K562 (cell line): ENCODE results near the gene IPO8. TPM values are rescaled to one million over a fixed set of nuclear protein-coding genes. Genes with fewer than 3 reads are reported as not detected.

ENCODE experiments used
- ATAC-seq: fragments of 200-7000 bp; cut with Tn5 transposase; 3 replicates; pipeline ENCODE4 v1.9.1; 2020; ENCODE audit warnings: moderate library complexity
- BruUV-seq: library from RNA; stranded (reverse); fragments of 400-500 nt; replicated peaks from 2 replicates; lab custom pipeline; 2021; lab: Mats Ljungman, UMichigan
- CTCF ChIA-PET: fragments of 300-600 bp; formaldehyde crosslinking; extraction: SDS; loops from one replicate; lab custom pipeline; 2021; ENCODE audit warnings: low intra/inter-chr PET ratio; lab: Yijun Ruan, JAX
- POLR2A ChIA-PET: fragments of 300-600, 350-650 bp; sonication (Branson Sonifier 250); formaldehyde crosslinking; extraction: SDS; loops from one replicate; lab custom pipeline; 2021; ENCODE audit warnings: antibody characterized with exemption, inconsistent platforms; lab: Yijun Ruan, JAX
- DNase-seq, 4 experiments: peaks; one replicate each; pipeline versions ENCODE4 v3.0.0 to v3.0.0-alpha.2; 2011 to 2018; ENCODE audit warnings: low spot score in 3 of 4, mixed read lengths in 3 of 4; ENCODE audit errors: extremely low read depth in 1 of 4
- FAIRE-seq: peaks from 2 replicates; lab custom pipeline; 2011; peaks lifted over from hg19 to GRCh38; lab: Jason Lieb, UNC
- H2AFZ ChIP-seq: 2 replicates; pipeline ENCODE4 v1.6.0; 2011; ENCODE audit warnings: low read depth, low read length, control low read depth, inconsistent platforms
- H3K27ac ChIP-seq: fragments of 200-600 bp; 3 replicates; pipeline ENCODE4 v1.8.0; 2011; ENCODE audit warnings: low read depth, mild to moderate bottlenecking, control low read depth, inconsistent platforms, low read length, moderate library complexity, mixed read lengths; ENCODE audit errors: extremely low read depth
- H3K27me3 ChIP-seq, 2 experiments: fragments of 300-600 bp in 1 of 2; 2 replicates in 1 of 2; 3 replicates in 1 of 2; pipeline versions ENCODE4 v1.6.0 to v1.8.0; 2011; ENCODE audit warnings: inconsistent platforms in 2 of 2, low read length in 2 of 2, mild to moderate bottlenecking in 1 of 2, mixed read lengths in 1 of 2, moderate library complexity in 1 of 2; ENCODE audit not compliant: control insufficient read depth in 2 of 2, insufficient read depth in 2 of 2
- H3K36me3 ChIP-seq: fragments of 300-600 bp; 3 replicates; pipeline ENCODE4 v1.8.0; 2011; ENCODE audit warnings: mild to moderate bottlenecking, low read length, inconsistent platforms; ENCODE audit not compliant: control insufficient read depth, insufficient read depth
- H3K4me1 ChIP-seq, 2 experiments: fragments of 200-600 bp in 1 of 2; replicated peaks in 1 of 2; 2 replicates in 1 of 2; 3 replicates in 1 of 2; pipeline versions ENCODE4 v1.5.1 to v1.8.0; 2011; ENCODE audit warnings: inconsistent platforms in 2 of 2, low read length in 2 of 2, mild to moderate bottlenecking in 1 of 2, mixed read lengths in 1 of 2, moderate library complexity in 1 of 2; ENCODE audit not compliant: control insufficient read depth in 2 of 2, insufficient read depth in 2 of 2
- H3K4me2 ChIP-seq: 2 replicates; pipeline ENCODE4 v1.6.1; 2011; ENCODE audit warnings: low read length, control low read depth, inconsistent platforms, mixed read lengths; ENCODE audit not compliant: insufficient read depth
- H3K4me3 ChIP-seq: fragments of 200-600 bp; sonication (generic), shearing (Covaris generic); 2 replicates; pipeline ENCODE4 v1.5.1; 2016; ENCODE audit warnings: control low read depth, inconsistent platforms
- H3K79me2 ChIP-seq: fragments of 200-600 bp; 3 replicates; pipeline ENCODE4 v1.8.0; 2011; ENCODE audit warnings: low read length, inconsistent platforms; ENCODE audit not compliant: control insufficient read depth, insufficient read depth
- H3K9ac ChIP-seq, 2 experiments: 2 replicates each; pipeline versions ENCODE4 v1.6.0 to v1.6.1; 2011; ENCODE audit warnings: low read depth in 2 of 2, low read length in 2 of 2, control low read depth in 1 of 2, inconsistent platforms in 1 of 2, mild to moderate bottlenecking in 1 of 2, mixed read lengths in 1 of 2; ENCODE audit not compliant: insufficient read depth in 1 of 2
- H3K9me1 ChIP-seq: one replicate; pipeline ENCODE4 v1.6.0; 2011; ENCODE audit warnings: inconsistent platforms, mild to moderate bottlenecking, low read length, moderate library complexity; ENCODE audit not compliant: control insufficient read depth, insufficient read depth
- H3K9me3 ChIP-seq: replicated peaks from 2 replicates; pipeline ENCODE4 v1.5.1; 2011; ENCODE audit warnings: low read depth, low read length, inconsistent platforms; ENCODE audit not compliant: control insufficient read depth, insufficient read depth
- H4K20me1 ChIP-seq: replicated peaks from 2 replicates; pipeline ENCODE4 v1.6.1; 2011; ENCODE audit warnings: low read length, inconsistent platforms, mixed read lengths; ENCODE audit not compliant: control insufficient read depth, insufficient read depth
- ATF3 ChIP-seq, 2 experiments: fragments of 450-650 bp in 1 of 2; sonication (generic) in 1 of 2; formaldehyde crosslinking in 1 of 2; IDR thresholded peaks in 1 of 2; conservative IDR thresholded peaks in 1 of 2; 2 replicates each; pipeline versions ENCODE4 v1.6.1 to v1.8.1; 2016 to 2023; ENCODE audit warnings: mild to moderate bottlenecking in 2 of 2, moderate library complexity in 2 of 2, inconsistent platforms in 1 of 2, missing genetic modification reagents in 1 of 2
- BHLHE40 ChIP-seq: IDR thresholded peaks from 2 replicates; pipeline ENCODE4 v1.6.1; 2011; ENCODE audit warnings: low read length, improper control_type of control experiment
- CBFA2T2 ChIP-seq: fragments of 450-650 bp; conservative IDR thresholded peaks from 2 replicates; pipeline ENCODE4 v1.6.1; 2017; ENCODE audit warnings: mild to moderate bottlenecking
- FOSL1 ChIP-seq: fragments of 200-800 bp; sonication (Bioruptor generic); conservative IDR thresholded peaks from 2 replicates; pipeline ENCODE4 v1.6.1; 2016; ENCODE audit warnings: missing genetic modification characterization, missing compliant biosample characterization
- JUND ChIP-seq, 2 experiments: IDR thresholded peaks; 2 replicates in 1 of 2; 3 replicates in 1 of 2; pipeline ENCODE4 v1.6.1; 2011; ENCODE audit warnings: borderline replicate concordance in 2 of 2, low read depth in 2 of 2, low read length in 2 of 2, improper control_type of control experiment in 1 of 2, missing biosample characterization in 1 of 2, missing genetic modification characterization in 1 of 2, missing genetic modification reagents in 1 of 2
- KAT8 ChIP-seq: fragments of 450-650 bp; IDR thresholded peaks from 2 replicates; pipeline ENCODE4 v1.6.1; 2016; ENCODE audit warnings: low read depth, mild to moderate bottlenecking
- RAD21 ChIP-seq, 2 experiments: fragments of 250-450 bp in 1 of 2; fragments of 450-650 bp in 1 of 2; sonication (Bioruptor Pico) in 1 of 2; formaldehyde crosslinking in 1 of 2; IDR thresholded peaks in 1 of 2; conservative IDR thresholded peaks in 1 of 2; 2 replicates each; pipeline versions ENCODE4 v1.4.0 to v1.8.0; 2020 to 2022; ENCODE audit warnings: mild to moderate bottlenecking in 2 of 2, moderate library complexity in 1 of 2
- RBM14 ChIP-seq: fragments of 200-400 bp; formaldehyde crosslinking; IDR thresholded peaks from 2 replicates; pipeline ENCODE4 v1.6.1; 2018; ENCODE audit warnings: low read depth, mild to moderate bottlenecking, low read length, moderate library complexity, borderline replicate concordance; ENCODE audit not compliant: insufficient read depth
- SMARCA4 ChIP-seq: fragments of 450-650 bp; IDR thresholded peaks from 2 replicates; pipeline ENCODE4 v1.6.1; 2016
- SNAPC5 ChIP-seq: fragments of 250-450 bp; sonication (Bioruptor Pico); IDR thresholded peaks from 2 replicates; pipeline ENCODE4 v1.8.0; 2021; ENCODE audit warnings: moderate library complexity, mild to moderate bottlenecking, inconsistent platforms
- SOX6 ChIP-seq: fragments of 450-650 bp; IDR thresholded peaks from 2 replicates; pipeline ENCODE4 v1.6.1; 2014; ENCODE audit warnings: mild to moderate bottlenecking
- TAF7 ChIP-seq: fragments of 450-650 bp; IDR thresholded peaks from 2 replicates; pipeline ENCODE4 v1.6.1; 2016; ENCODE audit warnings: missing genetic modification characterization, missing compliant biosample characterization
- TFAP4 ChIP-seq: sonication (generic); formaldehyde crosslinking; IDR thresholded peaks from 2 replicates; pipeline ENCODE4 v1.8.0; 2022; ENCODE audit warnings: missing genetic modification reagents, mild to moderate bottlenecking, moderate library complexity, borderline replicate concordance
- YBX1 ChIP-seq: fragments of 450-650 bp; IDR thresholded peaks from 2 replicates; pipeline ENCODE4 v1.7.1; 2016; ENCODE audit warnings: mild to moderate bottlenecking
- ZNF124 ChIP-seq: sonication (generic); formaldehyde crosslinking; IDR thresholded peaks from 2 replicates; pipeline ENCODE4 v1.8.1; 2022; ENCODE audit warnings: missing genetic modification reagents
- ZNF395 ChIP-seq: fragments of 200-800 bp; sonication (Bioruptor generic); IDR thresholded peaks from 2 replicates; pipeline ENCODE4 v1.6.1; 2017; ENCODE audit warnings: missing genetic modification characterization, missing compliant biosample characterization
- ZNF668 ChIP-seq: fragments of 250-450 bp; sonication (Bioruptor Pico); IDR thresholded peaks from 2 replicates; pipeline ENCODE4 v1.8.0; 2022; ENCODE audit warnings: mild to moderate bottlenecking, inconsistent platforms
- WGBS: fragments of 100-300 bp; shearing (Covaris generic); methylation state at CpG from one replicate; pipeline ENCODE4 v1.1.6; 2016; ENCODE audit warnings: low coverage, mixed read lengths; ENCODE audit not compliant: insufficient coverage; ENCODE audit errors: missing lambda C conversion rate; 5-methylcytosine and 5-hydroxymethylcytosine counted together
- in situ Hi-C: fragments of 300-500 bp; cut with MboI; formaldehyde crosslinking; loops from 4 replicates; pipeline ENCODE4 v1.15.0; 2018; ENCODE audit warnings: inconsistent platforms, mixed read lengths
- intact Hi-C: fragments of 100-400 bp; cut with micrococcal nuclease; formaldehyde crosslinking; loops from 2 replicates; pipeline ENCODE4 v1.14.2; 2022
- polyA plus RNA-seq, 8 experiments: library from polyadenylated mRNA; depleted of rRNA in 4 of 8; stranded (reverse) in 5 of 8; unstranded in 3 of 8; fragments of >200 nt; fragmentation: Nextera tagmentation in 2 of 8; fragmentation: Illumina TruSeq in 1 of 8; extraction: Ambion mirVana in 2 of 8; extraction: Trizol in 1 of 8; gene quantifications; 2 replicates each; pipeline versions ENCODE4 v1.2.1 to v1.2.3, GENCODE V29; 2011 to 2014; ENCODE audit warnings: inconsistent platforms in 1 of 8, missing spikeins in 1 of 8
- total RNA-seq, 7 experiments: library from RNA; depleted of rRNA in 6 of 7; stranded (reverse); fragments of >200 nt in 6 of 7; fragmentation: Illumina TruSeq in 2 of 7; extraction: Trizol in 2 of 7; gene quantifications; 2 replicates each; pipeline versions ENCODE4 v1.2.1 to v1.2.3, GENCODE V29; 2011 to 2021; ENCODE audit warnings: low replicate concordance in 1 of 7

IPO8 gene
- total and polyA plus RNA-seq, 9 of the 15 experiments (the other 6 are each of a cell fraction or from before 2014, with no cell fraction given), result 6.5 to 39.6 (median 24.7) TPM

- in situ Hi-C loops, result no loop called here
- H3K4me1 ChIP-seq, result peaks cover 10 to 11% of the 10 kb centered on the region in 2 experiments; a peak in 4 of 5 replicates
- no peak overlapping the region for H2AFZ ChIP-seq
- peak; percentile 58 for FAIRE-seq
- H3K27me3 ChIP-seq, result no peaks in the 10 kb centered on the region
- peaks cover 56% of the 10 kb centered on the region for H3K79me2 ChIP-seq
- H3K9ac ChIP-seq, result peak overlapping the region in 1 of 2 experiments; percentile 14; a peak in 1 of 4 replicates
- peak in 2 of 4 experiments; percentile 39 to 40 for DNase-seq
- CTCF ChIA-PET, result no interaction called here
- peak; percentile 57 for ATAC-seq
- H3K36me3 ChIP-seq, result peaks cover 8% of the 10 kb centered on the region; the same call in 1 of the 3 replicates
- H3K27ac ChIP-seq, result no peak overlapping the region
- no peak overlapping the region for H3K4me2 ChIP-seq
- H4K20me1 ChIP-seq, result 0 out of 2 replicates have a peak, but pooled peaks cover 3% of the 10 kb centered on the region
- no peaks in the 10 kb centered on the region for H3K9me1 ChIP-seq
- POLR2A ChIA-PET, result interaction anchor here (0.5 kb wide), 1 partner anchor 94 kb away, joined by 3 read pairs; no protein-coding TSS in a partner anchor
- intact Hi-C loops, result loop anchor here (10.0 kb wide), 1 partner anchor 114 kb away; no protein-coding TSS in a partner anchor
- H3K9me3 ChIP-seq, result no peaks in the 10 kb centered on the region
- no TSS peak for BruUV-seq
- WGBS, result 35% methylated on average over 4 of the region's 4 CpGs
- no peak overlapping the region for H3K4me3 ChIP-seq
- TF ChIP-seq CBFA2T2 (no peak), FOSL1 (peak; percentile 56; the same call in 1 of the 2 replicates), JUND (IDR thresholded peaks at IDR 0.05; ENCODE audit: borderline replicate concordance, low read depth, low read length) (peak; percentile 37; the same call in 1 of the 2 replicates), JUND (tag; IDR thresholded peaks at IDR 0.05; ENCODE audit: borderline replicate concordance, low read depth, low read length) (no peak), SNAPC5 (CRISPR knock-in tag) (no peak), RBM14 (no peak), SOX6 (no peak), BHLHE40 (peak; percentile 26; the same call in 1 of the 2 replicates), SMARCA4 (no peak), ATF3 (IDR thresholded peaks at IDR 0.05) (peak; percentile 20; the same call in 1 of the 2 replicates), ATF3 (CRISPR knock-in tag; conservative IDR thresholded peaks at IDR 0.05) (no peak), ZNF395 (CRISPR knock-in tag) (no peak), KAT8 (no peak), RAD21 (CRISPR knock-in tag; conservative IDR thresholded peaks at IDR 0.05 in 1 of 2, IDR thresholded peaks at IDR 0.05 in 1 of 2) (0 out of 4 replicates have a peak, but pooled peaks of 1 of the 2 experiments have one; percentile 10), ZNF668 (CRISPR knock-in tag) (no peak), TAF7 (tag) (no peak), TFAP4 (CRISPR knock-in tag) (0 out of 2 replicates have a peak, but pooled peaks have one; percentile 18), ZNF124 (CRISPR knock-in tag) (no peak), YBX1 (no peak)
Measured at GRCh38 chr12:30691122-30691879, 4.4 kb downstream of the IPO8 start.
